Measurements from ENCODE around the gene PLEKHA5. TPM values are rescaled to one million over a fixed set of nuclear protein-coding genes. Genes with fewer than 3 reads are reported as not detected.
"Not testable (repeated sequence)": the region's sequence is repeated elsewhere in the genome, so short reads cannot be mapped to it uniquely, and the experiment has no call there.

The PLEKHA5 gene
- total and polyA plus RNA-seq, 7 donors: 7.0 to 32.6 (median 14.7) TPM

DNA sequence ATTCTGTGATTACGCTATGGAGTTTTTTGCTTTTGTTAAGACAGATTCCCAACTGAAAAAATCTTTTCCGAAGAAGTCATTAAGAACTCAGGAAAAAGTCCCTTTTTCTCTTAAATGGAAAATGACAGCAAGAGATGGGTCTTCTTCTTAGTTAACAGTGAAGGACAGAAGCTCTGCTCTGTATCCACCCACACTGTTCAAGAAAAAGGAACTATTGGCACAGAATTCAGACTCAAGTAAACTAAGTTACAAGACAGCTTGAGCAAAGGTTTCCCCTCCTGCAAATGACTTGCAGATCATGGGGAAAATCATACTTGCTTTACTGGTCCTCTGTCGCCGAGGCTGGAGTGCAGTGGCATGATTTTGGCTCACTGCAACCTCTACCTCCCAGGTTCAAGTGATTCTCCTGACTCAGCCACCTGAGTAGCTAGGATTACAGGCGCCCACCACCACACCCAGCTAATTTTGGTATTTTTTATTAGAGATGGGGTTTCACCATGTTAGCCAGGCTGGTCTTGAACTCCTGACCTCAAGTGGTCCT is 172.6 kb downstream of the PLEKHA5 start:
- H3K4me3 ChIP-seq: no peak overlapping the region
- no peaks in the 10 kb centered on the region for H3K27me3 ChIP-seq
- H3K36me3 ChIP-seq: no peaks in the 10 kb centered on the region
- H3K4me1 ChIP-seq: no peaks in the 10 kb centered on the region
- WGBS, 2 donors: 94 to 96% methylated on average over 5 of the region's 5 CpGs
- intact Hi-C loops (cut with DNase I): no loop called here
- H3K9me3 ChIP-seq: no peaks in the 10 kb centered on the region
- TF ChIP-seq POLR2AphosphoS5 (IDR thresholded peaks at IDR 0.05) (no peak), EP300 (IDR thresholded peaks at IDR 0.05) (no peak), POLR2A (IDR thresholded peaks at IDR 0.05) (no peak)
- TF ChIP-seq, protein P1, sequence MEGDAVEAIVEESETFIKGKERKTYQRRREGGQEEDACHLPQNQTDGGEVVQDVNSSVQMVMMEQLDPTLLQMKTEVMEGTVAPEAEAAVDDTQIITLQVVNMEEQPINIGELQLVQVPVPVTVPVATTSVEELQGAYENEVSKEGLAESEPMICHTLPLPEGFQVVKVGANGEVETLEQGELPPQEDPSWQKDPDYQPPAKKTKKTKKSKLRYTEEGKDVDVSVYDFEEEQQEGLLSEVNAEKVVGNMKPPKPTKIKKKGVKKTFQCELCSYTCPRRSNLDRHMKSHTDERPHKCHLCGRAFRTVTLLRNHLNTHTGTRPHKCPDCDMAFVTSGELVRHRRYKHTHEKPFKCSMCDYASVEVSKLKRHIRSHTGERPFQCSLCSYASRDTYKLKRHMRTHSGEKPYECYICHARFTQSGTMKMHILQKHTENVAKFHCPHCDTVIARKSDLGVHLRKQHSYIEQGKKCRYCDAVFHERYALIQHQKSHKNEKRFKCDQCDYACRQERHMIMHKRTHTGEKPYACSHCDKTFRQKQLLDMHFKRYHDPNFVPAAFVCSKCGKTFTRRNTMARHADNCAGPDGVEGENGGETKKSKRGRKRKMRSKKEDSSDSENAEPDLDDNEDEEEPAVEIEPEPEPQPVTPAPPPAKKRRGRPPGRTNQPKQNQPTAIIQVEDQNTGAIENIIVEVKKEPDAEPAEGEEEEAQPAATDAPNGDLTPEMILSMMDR (IDR thresholded peaks at IDR 0.05): no peak
- no peak overlapping the region for H3K27ac ChIP-seq
- DNase-seq: no peak

DNA sequence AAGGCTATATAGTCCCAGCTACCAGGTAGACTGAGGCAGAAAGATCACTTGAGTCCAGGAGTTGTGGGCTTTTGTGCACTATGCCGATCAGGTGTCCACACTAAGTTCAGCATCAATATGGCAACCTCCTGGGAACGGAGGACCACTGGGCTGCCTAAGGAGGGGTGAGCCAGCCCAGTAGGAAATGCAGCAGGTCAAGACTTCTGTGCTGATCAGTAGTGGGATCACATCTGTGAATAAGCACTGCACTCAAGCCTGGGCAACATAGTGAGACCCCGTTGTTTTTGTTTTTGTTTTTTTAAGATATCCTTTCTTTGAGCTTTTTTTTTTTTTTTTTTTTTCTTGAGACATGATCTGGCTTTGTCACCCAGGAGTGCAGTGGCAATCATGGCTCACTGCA is 174.0 kb downstream of the PLEKHA5 start:
- Histone ChIP-seq H3K36me3 (no peaks in the 10 kb centered on the region), H3K4me3 (no peak overlapping the region), H3K4me1 (no peaks in the 10 kb centered on the region), H3K27me3 (no peaks in the 10 kb centered on the region), H3K27ac (no peak overlapping the region), H3K9me3 (no peaks in the 10 kb centered on the region)
- intact Hi-C loops (cut with DNase I): no loop called here
- no peak for DNase-seq
- 95 to 97% methylated on average over 3 of the region's 3 CpGs for WGBS, 2 donors
- no peak for TF ChIP-seq POLR2AphosphoS5 (IDR thresholded peaks at IDR 0.05)
- TF ChIP-seq, protein P1 (IDR thresholded peaks at IDR 0.05): no peak
- TF ChIP-seq EP300 (IDR thresholded peaks at IDR 0.05): no peak
- no peak for TF ChIP-seq POLR2A (IDR thresholded peaks at IDR 0.05)

DNA sequence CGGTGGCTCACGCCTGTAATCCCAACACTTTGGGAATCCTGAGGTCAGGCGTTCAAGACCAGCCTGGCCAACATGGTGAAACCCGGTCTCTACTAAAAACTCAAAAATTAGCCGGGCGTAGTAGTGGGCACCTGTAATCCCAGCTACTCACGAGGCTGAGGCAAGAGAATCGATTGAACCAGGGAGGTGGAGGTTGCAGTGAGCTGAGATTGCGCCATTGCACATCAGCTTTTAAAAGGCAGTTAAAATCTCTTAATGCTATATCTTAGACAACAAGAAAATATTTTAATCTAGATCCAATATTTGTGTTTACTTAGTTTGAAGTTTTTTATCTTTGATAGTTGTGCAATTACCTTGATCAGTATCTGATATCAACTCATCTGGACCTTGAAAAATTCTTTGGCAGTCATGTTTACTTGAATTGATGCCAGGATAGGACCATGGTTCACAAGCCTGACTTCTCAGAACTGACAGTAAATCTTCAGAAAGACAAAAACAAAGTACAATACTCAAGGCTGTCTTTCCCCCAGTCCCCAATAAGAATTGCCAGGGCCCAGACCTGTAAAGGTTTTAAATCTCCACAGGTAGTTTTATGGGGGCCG is 174.7 kb downstream of the PLEKHA5 start:
- H3K9me3 ChIP-seq: no peaks in the 10 kb centered on the region
- TF ChIP-seq POLR2A (IDR thresholded peaks at IDR 0.05) (no peak), POLR2AphosphoS5 (IDR thresholded peaks at IDR 0.05) (no peak), EP300 (IDR thresholded peaks at IDR 0.05) (no peak)
- H3K4me3 ChIP-seq: no peak overlapping the region
- DNase-seq: no peak
- intact Hi-C loops (cut with DNase I): no loop called here
- no peaks in the 10 kb centered on the region for H3K36me3 ChIP-seq
- no peaks in the 10 kb centered on the region for H3K4me1 ChIP-seq
- no peak overlapping the region for H3K27ac ChIP-seq
- no peaks in the 10 kb centered on the region for H3K27me3 ChIP-seq
- WGBS, 2 donors: 97 to 98% methylated on average over 10 of the region's 10 CpGs

DNA sequence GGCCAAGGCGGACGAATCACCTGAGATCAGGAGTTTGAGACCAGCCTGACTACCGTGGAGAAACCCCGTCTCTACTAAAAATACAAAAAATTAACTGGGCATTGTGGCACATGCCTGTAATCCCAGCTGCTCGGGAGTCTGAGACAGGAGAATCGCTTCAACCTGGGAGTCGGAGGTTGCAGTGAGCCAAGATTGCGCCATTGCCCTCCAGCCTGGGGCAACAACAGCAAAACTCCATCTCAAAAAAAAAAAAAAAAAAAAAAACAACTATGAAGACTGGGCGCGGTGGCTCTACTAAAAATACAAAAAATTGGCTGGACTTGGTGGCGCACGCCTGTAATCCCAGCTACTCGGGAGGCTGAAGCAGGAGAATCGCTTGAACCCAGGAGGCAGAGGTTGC is 176.1 kb downstream of the PLEKHA5 start:
- H3K36me3 ChIP-seq; H3K4me3 ChIP-seq; H3K27me3 ChIP-seq; H3K4me1 ChIP-seq; intact Hi-C loops (cut with DNase I); H3K9me3 ChIP-seq; DNase-seq; H3K27ac ChIP-seq: not testable (repeated sequence)
- 96 to 98% methylated on average over 14 of the region's 14 CpGs for WGBS, 2 donors

DNA sequence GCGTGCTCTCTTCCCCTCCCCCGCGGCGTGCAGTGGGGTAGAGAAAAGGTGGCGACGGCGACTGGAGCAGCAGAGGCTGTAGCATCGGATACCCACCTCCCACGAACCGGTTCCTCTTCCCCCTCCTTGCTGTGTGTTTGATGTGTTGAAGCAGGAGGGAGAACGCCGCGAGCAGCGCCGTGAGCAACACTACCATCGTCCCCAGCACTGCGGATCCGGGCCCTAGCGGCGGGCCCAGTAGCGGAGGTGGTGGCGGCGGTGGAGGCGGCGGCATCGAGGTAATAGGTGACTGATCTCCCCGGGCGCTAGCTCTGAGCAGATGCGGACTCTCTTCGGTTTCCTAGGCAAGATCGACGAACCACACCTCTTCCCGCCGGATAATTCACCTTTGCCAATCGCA is 176.8 kb downstream of the PLEKHA5 start:
- intact Hi-C loops (cut with DNase I): no loop called here
- H3K36me3 ChIP-seq: no peaks in the 10 kb centered on the region
- no peaks in the 10 kb centered on the region for H3K9me3 ChIP-seq
- no peak overlapping the region for H3K27ac ChIP-seq
- no peak for DNase-seq
- no peak overlapping the region for H3K4me3 ChIP-seq
- no peaks in the 10 kb centered on the region for H3K4me1 ChIP-seq
- 97 to 99% methylated on average over 35 of the region's 35 CpGs for WGBS, 2 donors
- no peak for TF ChIP-seq POLR2A (IDR thresholded peaks at IDR 0.05)
- TF ChIP-seq, protein P1 (IDR thresholded peaks at IDR 0.05): no peak
- no peak for TF ChIP-seq EP300 (IDR thresholded peaks at IDR 0.05)
- no peaks in the 10 kb centered on the region for H3K27me3 ChIP-seq

DNA sequence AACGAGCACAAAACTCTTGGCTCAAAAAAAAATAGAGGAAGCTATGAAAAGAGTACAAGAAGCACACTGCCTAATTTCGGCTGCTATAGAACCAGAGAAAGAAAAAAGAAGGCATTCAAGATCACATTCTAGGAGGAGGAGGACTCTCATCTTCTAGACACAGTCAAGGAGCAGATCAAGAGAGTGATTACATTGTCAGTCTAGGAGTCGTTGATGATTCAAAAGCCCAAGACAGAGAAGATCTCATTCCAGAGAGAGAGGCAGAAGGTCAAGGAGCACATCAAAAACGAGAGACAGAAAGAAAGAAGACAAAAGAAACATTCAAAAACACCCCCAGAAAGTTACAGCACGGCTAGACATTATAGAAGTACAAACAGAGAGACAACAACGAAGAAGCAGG is 177.9 kb downstream of the PLEKHA5 start:
- no peaks in the 10 kb centered on the region for H3K27me3 ChIP-seq
- H3K9me3 ChIP-seq: no peaks in the 10 kb centered on the region
- intact Hi-C loops (cut with DNase I): no loop called here
- no peak overlapping the region for H3K4me3 ChIP-seq
- no peak overlapping the region for H3K27ac ChIP-seq
- 87 to 91% methylated on average over 6 of the region's 6 CpGs for WGBS, 2 donors
- H3K4me1 ChIP-seq: no peaks in the 10 kb centered on the region
- TF ChIP-seq EP300 (IDR thresholded peaks at IDR 0.05): no peak
- TF ChIP-seq POLR2A (IDR thresholded peaks at IDR 0.05): no peak
- TF ChIP-seq, protein P1 (IDR thresholded peaks at IDR 0.05): no peak
- no peak for TF ChIP-seq POLR2AphosphoS5 (IDR thresholded peaks at IDR 0.05)
- no peaks in the 10 kb centered on the region for H3K36me3 ChIP-seq
- DNase-seq: no peak

Measured in sigmoid colon (tissue), 7 donors.